DND-41 (cell line): ENCODE results near the gene CITED1.

ENCODE experiments used
- ATAC-seq: fragments of 200-7000 bp; cut with Tn5 transposase; 3 replicates; pipeline ENCODE4 v1.9.1; 2021; ENCODE audit warnings: low read depth; ENCODE audit not compliant: insufficient read depth
- DNase-seq: peaks from one replicate; pipeline ENCODE4 v3.0.0-alpha.2; 2020
- H2AFZ ChIP-seq: 2 replicates; pipeline ENCODE4 v1.6.0; 2012; ENCODE audit warnings: low read depth, low read length
- H3K27ac ChIP-seq: 2 replicates; pipeline ENCODE4 v1.5.1; 2012; ENCODE audit warnings: low read length, inconsistent platforms
- H3K27me3 ChIP-seq: fragments of 200-600 bp; sonication (generic); 2 replicates; pipeline ENCODE4 v1.6.0; 2012; ENCODE audit warnings: low read length, mild to moderate bottlenecking, inconsistent platforms; ENCODE audit not compliant: insufficient read depth, poor library complexity
- H3K36me3 ChIP-seq: 2 replicates; pipeline ENCODE4 v1.5.1; 2012; ENCODE audit warnings: low read length, inconsistent platforms; ENCODE audit not compliant: insufficient read depth
- H3K4me1 ChIP-seq: 2 replicates; pipeline ENCODE4 v1.5.1; 2012; ENCODE audit warnings: mild to moderate bottlenecking, low read length; ENCODE audit not compliant: insufficient read depth
- H3K4me2 ChIP-seq: 2 replicates; pipeline ENCODE4 v1.6.0; 2012; ENCODE audit warnings: mild to moderate bottlenecking, moderate library complexity, low read length, inconsistent platforms; ENCODE audit not compliant: insufficient read depth
- H3K4me3 ChIP-seq, 2 experiments: fragments of 200-600 bp in 1 of 2; shearing (Covaris generic) in 1 of 2; 2 replicates each; pipeline ENCODE4 v1.5.1; 2012 to 2016; ENCODE audit warnings: inconsistent platforms in 2 of 2, low read length in 2 of 2, mild to moderate bottlenecking in 2 of 2, low read depth in 1 of 2, moderate library complexity in 1 of 2
- H3K79me2 ChIP-seq: 2 replicates; pipeline ENCODE4 v1.6.0; 2012; ENCODE audit warnings: low read length, inconsistent platforms; ENCODE audit not compliant: insufficient read depth
- H3K9ac ChIP-seq: 2 replicates; pipeline ENCODE4 v1.6.0; 2012; ENCODE audit warnings: low read depth, mild to moderate bottlenecking, inconsistent platforms, low read length, moderate library complexity
- H3K9me3 ChIP-seq: 2 replicates; pipeline ENCODE4 v1.5.1; 2012; ENCODE audit warnings: low read length, moderate library complexity, mild to moderate bottlenecking, inconsistent platforms; ENCODE audit not compliant: insufficient read depth, severe bottlenecking
- H4K20me1 ChIP-seq: 2 replicates; pipeline ENCODE4 v1.6.0; 2012; ENCODE audit warnings: low read length; ENCODE audit not compliant: insufficient read depth
- EZH2 ChIP-seq: IDR thresholded peaks from 3 replicates; pipeline ENCODE4 v1.6.1; 2012; ENCODE audit warnings: borderline replicate concordance, low read depth, mild to moderate bottlenecking, moderate library complexity, low read length, inconsistent platforms; ENCODE audit not compliant: severe bottlenecking
- TF ChIP-seq, protein P1 (sequence below): IDR thresholded peaks from 2 replicates; pipeline ENCODE4 v1.5.1; 2012; ENCODE audit warnings: borderline replicate concordance, low read length, moderate library complexity, mild to moderate bottlenecking; ENCODE audit not compliant: poor library complexity, severe bottlenecking; ENCODE audit errors: extremely low read depth

CITED1 gene

DNA sequence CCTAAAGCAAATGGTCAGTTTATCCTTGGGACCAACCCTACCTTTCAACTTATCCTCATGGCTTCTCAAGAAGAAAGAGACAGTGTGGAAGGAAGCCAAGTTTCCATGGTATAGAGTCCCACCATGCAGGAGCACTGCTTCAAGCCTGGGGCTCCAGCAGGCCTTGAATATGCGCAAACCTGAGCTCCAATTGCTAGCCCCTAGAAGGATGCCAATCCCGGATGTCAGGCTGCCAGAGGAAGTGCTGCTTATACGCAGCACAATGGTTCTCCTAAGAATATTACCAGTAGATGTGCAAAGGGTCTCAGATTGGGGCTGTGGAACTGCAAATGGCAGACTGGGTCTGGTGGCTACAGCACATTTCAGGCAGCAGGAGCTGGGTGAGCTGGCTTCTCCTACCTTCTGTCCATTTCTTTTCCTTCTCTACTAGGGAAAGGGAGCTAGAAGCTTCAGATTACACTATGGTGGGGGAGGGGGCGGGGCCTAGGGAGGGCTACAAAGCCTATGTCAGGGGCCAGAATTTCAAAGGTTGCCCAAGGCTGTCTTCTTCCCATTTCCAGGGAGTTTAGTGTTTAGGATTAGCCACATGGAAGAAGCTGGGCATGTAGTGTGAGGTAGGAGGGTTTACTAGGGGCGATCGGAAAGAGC, 40.7 kb upstream of the CITED1 start:
- no peak for ATAC-seq

DNA sequence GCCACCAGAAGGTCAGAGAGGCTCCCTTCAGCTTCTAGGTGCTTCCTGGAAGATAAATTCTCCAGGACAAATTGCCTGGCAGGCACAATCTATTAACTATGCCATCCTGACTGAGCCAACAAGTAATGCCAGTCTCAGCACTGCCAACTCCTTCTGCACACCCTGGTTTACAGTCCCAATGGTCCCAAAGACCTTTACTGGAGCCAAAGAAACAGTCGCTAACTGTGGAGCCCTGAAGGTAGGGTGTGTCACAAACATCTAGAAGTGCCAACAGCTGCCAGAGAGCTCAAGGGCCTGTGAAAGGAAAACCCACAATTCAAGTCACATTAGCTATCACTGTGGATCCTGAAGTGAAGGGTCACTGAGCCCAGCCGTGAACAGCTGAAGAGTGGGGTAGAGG, 34.9 kb upstream of the CITED1 start:
- H3K4me2 ChIP-seq: no peak overlapping the region
- no peak for ATAC-seq
- no peak overlapping the region for H3K9ac ChIP-seq
- no peak overlapping the region for H3K4me3 ChIP-seq
- H3K4me1 ChIP-seq: no peaks in the 10 kb centered on the region
- H3K36me3 ChIP-seq: no peaks in the 10 kb centered on the region; the same call in 1 of the 2 replicates
- H3K79me2 ChIP-seq: no peaks in the 10 kb centered on the region
- TF ChIP-seq, protein P1, sequence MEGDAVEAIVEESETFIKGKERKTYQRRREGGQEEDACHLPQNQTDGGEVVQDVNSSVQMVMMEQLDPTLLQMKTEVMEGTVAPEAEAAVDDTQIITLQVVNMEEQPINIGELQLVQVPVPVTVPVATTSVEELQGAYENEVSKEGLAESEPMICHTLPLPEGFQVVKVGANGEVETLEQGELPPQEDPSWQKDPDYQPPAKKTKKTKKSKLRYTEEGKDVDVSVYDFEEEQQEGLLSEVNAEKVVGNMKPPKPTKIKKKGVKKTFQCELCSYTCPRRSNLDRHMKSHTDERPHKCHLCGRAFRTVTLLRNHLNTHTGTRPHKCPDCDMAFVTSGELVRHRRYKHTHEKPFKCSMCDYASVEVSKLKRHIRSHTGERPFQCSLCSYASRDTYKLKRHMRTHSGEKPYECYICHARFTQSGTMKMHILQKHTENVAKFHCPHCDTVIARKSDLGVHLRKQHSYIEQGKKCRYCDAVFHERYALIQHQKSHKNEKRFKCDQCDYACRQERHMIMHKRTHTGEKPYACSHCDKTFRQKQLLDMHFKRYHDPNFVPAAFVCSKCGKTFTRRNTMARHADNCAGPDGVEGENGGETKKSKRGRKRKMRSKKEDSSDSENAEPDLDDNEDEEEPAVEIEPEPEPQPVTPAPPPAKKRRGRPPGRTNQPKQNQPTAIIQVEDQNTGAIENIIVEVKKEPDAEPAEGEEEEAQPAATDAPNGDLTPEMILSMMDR: no peak
- TF ChIP-seq EZH2: no peak
- H4K20me1 ChIP-seq: no peaks in the 10 kb centered on the region
- no peaks in the 10 kb centered on the region for H3K9me3 ChIP-seq
- H3K27me3 ChIP-seq: no peaks in the 10 kb centered on the region
- H2AFZ ChIP-seq: no peak overlapping the region
- DNase-seq: no peak
- no peak overlapping the region for H3K27ac ChIP-seq

More for the DNA sequence above, 40.7 kb upstream of the CITED1 start:
- Histone ChIP-seq H3K27me3 (no peaks in the 10 kb centered on the region), H3K9ac (no peak overlapping the region), H3K4me3 (no peak overlapping the region), H3K36me3 (peaks cover 4% of the 10 kb centered on the region; the same call in 1 of the 2 replicates), H3K27ac (no peak overlapping the region), H3K4me2 (no peak overlapping the region), H3K9me3 (no peaks in the 10 kb centered on the region), H2AFZ (no peak overlapping the region), H4K20me1 (no peaks in the 10 kb centered on the region), H3K79me2 (no peaks in the 10 kb centered on the region), H3K4me1 (no peaks in the 10 kb centered on the region)
- no peak for DNase-seq
- TF ChIP-seq EZH2: no peak
- TF ChIP-seq, protein P1: no peak

DNA sequence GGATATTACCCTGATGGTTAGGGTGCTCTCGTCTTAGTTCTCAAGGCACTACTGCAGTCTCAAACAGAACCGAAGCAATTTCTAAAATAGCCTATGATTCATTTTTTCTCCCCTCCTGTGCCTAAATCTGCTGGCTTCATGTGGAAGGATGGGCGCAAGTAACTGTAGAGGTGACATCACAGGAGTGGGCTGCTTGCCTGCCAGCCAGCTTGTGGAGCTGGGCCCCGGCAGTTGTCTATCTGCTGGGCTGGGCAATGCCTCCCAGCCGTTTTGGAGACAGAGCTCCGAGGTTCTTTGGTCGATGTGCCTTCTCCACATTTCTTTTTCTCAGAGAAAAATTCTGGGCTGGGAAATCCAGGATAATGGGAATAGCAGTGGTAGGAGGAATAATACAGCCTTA, 34.3 kb upstream of the CITED1 start:
- Histone ChIP-seq H3K27ac (no peak overlapping the region), H3K27me3 (no peaks in the 10 kb centered on the region), H3K9me3 (no peaks in the 10 kb centered on the region), H4K20me1 (no peaks in the 10 kb centered on the region), H3K4me3 (no peak overlapping the region), H3K36me3 (no peaks in the 10 kb centered on the region; the same call in 1 of the 2 replicates), H3K9ac (no peak overlapping the region), H3K4me2 (no peak overlapping the region), H3K4me1 (no peaks in the 10 kb centered on the region), H2AFZ (no peak overlapping the region), H3K79me2 (no peaks in the 10 kb centered on the region)
- no peak for DNase-seq
- no peak for ATAC-seq
- TF ChIP-seq EZH2: no peak
- TF ChIP-seq, protein P1: no peak
